M059J (cell line): Measurements from ENCODE around the gene MOG. TPM values are rescaled to one million over a fixed set of nuclear protein-coding genes. Genes with fewer than 3 reads are reported as not detected.
A peak's percentile ranks its signal among the peaks of the same experiment; 100 is the strongest.

Experiments
- DNase-seq: peaks from one replicate; pipeline ENCODE4 v3.0.0-alpha.2; 2012; ENCODE audit warnings: low read depth
- total RNA-seq: library from RNA; depleted of rRNA; stranded (reverse); fragments of >200 nt; shearing (Covaris generic); gene quantifications from 2 replicates; pipeline ENCODE4 v1.2.3, GENCODE V29; 2014; rRNA removed

The MOG gene
- total RNA-seq: not detected in 2 replicates

DNA sequence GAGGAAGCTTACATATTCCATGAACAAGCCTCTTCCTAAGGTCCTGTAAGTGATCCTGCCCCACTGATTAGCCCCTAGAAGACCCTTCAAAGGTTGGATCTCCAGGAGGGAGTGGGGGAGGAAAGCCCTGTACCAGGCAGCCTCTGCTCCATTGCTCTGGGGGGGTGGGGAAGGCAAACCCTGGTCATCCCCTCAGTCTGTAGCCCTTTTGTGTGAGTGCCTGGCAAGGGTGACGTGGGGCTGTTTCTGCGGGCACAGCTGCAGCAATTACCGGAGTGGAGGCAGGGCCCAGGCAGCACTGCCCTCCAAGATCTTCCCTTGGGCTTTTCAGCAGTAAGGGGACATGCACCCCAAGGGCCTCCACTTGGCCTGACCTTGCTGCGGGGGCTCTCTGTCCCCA is at the start of gene MOG:
Gene MOG, plus strand, starts transcription at position 295 of the 400 bp plus-strand sequence. CDS start 118 bp downstream, outside the sequence.
- DNase-seq: no peak

GRCh38 chr6:29608131-29608530 is 48.8 kb upstream of the MOG start:
- no peak for DNase-seq

- DNase-seq: no peak
Observed at GRCh38 chr6:29610540-29610939, 46.4 kb upstream of the MOG start.

DNA sequence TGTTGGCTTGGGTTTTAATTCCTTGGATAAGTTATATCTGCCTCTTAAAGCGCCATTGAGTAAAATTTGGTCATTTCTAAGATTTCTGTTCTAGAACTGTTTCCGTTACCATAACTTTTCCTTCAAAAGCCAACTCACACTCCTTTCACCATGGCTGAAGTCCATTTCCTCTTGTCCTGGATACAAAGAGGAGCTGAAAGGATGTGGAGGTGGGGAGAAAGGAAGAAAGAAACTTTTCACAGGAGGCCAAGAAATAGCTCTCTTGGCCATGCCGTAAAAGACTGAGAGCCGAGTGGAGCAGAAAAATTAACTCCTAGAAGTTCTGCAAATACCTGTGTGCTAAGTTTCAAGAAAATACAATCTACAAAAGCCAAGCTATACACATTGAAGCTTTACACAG is 45.5 kb upstream of the MOG start:
- DNase-seq: no peak

- no peak for DNase-seq
Observed at GRCh38 chr6:29617782-29618554, 38.9 kb upstream of the MOG start.

- peak; percentile 20 for DNase-seq
Observed at GRCh38 chr6:29619578-29620160, 37.2 kb upstream of the MOG start.

- DNase-seq: no peak
Observed at GRCh38 chr6:29620630-29621029, 36.3 kb upstream of the MOG start.

DNA sequence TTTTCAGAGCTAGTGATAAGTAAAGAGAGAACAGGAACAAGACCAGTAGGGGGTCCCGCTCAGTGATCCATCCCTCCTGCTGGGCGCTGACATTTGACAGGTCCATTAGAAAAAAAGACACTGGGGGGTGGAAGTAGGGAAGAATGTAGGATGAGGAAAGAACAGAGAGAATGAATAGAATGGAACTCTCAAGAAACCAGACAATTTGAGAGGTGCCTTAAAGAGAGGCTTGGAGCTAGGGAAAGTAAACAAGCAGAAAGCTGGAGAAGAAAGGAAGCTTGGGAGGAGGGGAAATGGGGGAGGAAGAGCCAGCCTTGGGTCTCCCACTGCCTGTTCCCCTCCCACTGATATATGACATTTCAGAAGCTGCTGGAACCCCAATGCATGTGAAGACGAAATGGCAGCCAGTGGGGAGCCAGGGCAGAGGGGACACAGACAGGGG is 32.4 kb upstream of the MOG start:
- DNase-seq: no peak

DNA sequence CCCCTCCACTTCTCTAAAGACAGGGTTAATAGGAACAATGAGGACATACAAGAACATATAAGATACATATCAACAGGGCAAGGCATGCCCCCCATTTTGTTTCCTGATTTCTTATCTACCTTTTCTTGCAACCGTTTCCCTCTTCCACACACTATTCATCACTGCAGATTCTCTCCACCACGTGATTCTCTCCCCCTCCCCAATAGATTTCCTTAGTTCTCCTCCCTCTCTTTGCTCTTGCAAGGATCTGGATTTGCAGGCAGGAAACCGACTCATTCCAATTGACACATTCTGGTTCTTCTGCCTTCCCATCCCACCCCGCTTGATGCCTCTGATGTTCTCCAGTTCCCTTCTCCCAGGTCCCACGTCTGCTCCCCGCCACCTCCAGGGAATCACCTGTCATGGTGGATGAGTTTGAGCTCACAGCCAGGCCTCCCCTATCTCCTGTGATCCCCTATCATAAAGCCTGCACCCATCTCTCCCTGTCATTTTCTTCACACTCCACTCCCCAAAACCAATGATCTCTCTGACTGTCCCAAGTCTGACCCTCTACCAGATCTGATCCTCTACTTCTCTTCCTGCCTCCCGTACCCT is 31.5 kb upstream of the MOG start:
- DNase-seq: no peak

DNA sequence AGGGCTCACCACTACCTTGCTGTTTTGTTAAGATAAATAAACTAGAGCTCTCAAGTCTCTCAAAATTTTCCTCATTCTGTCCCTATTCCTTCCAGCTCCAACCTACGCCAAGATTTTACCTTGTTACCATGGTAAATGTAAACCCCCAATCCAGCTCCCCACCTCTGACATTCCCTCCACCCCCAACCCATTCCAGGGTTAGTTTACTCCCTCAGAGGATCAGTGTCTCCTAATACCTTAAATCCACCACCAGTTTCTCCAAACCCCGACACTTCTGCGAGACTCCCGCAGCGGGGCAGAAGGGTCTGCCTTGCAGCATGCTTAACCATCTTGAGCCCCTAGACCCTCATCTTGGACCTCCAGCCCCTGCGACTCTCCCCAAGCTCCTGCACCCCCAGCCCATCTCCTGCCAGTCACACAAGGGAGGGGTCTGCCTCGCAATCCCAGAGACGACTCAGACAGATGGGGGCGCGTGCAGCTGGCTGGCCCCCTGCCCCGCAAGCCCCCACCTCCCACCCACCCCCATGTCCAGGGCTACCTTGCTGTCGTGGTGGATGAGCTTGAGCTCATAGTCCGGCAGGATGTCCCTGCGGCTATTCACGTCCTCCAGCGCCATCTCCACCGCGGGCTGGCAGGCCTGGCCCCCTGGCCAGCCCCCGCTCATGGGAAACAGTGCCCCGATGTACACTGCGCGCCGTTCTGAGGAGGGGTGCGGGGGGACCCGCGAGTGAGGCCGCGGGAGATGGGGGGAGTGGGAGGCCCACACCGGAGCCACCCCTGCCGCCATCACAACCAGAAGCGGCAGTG is 29.7 kb upstream of the MOG start:
- no peak for DNase-seq

- peak; percentile 79 for DNase-seq
Observed at GRCh38 chr6:29627755-29628418, 29.0 kb upstream of the MOG start.

- DNase-seq: peak; percentile 86
Observed at GRCh38 chr6:29628419-29629281, 28.2 kb upstream of the MOG start.

DNA sequence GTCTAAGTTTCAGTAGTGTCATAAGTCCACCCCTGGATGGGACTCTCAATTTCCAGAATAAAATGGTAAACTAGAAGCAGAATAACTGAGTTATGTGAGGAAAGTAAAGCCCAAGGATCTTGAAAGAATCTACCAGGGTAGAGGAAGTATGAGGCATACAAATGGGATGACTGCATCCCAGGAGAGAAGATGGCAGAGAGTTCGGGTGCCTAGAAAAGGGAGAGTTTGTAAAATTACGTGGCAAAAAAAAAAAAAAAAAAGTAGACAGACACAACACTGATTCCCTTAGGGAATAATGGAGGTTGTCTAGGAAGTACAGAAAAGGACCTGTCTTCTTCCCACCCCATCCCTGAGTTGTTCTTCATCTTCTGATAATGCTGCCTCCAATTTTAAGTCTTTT is 27.3 kb upstream of the MOG start:
- DNase-seq: no peak

- no peak for DNase-seq
Observed at GRCh38 chr6:29630315-29630714, 26.6 kb upstream of the MOG start.

- DNase-seq: no peak
Observed at GRCh38 chr6:29631209-29631810, 25.6 kb upstream of the MOG start.

DNA sequence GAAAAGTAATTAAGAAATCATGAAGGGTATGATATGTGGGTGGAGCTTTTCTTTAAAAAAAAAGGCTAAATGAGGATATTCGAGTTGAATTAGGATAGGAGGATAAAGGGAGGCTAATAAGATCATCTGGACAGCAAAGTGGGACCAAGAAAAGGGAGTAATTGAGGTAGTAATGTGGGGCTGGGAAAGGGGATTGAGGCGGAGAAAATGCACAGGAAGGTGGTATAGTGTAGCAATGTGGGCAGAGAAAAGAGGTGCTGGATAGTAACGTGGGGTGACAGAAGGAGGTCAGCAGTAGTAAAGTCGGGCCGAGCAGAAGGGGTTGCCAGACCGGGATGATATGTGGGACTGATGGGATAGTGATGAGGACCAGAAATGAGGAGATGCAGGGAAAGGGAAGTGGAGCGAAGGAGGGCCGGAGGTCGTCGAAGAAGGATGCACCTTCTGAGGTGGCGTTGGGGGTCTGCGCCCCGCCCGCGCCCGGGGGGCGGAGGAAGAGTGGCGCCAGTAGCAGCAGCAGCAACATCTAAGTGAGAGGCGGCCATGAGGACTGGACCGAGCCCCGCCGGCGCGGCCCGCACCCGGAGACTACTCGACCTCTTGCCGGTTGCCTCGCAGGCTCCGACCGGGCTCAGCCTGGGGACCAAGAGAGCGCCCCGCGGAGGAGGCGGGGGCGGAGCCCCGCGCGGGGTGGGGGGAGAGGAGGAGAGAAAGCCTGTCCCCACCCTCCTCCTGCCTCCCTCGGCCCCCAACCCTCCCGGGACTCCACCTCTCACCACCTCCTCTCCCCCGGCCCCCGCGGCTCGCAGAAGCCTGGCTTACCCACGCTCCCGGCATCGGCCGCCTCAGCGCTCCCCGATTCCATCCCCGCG is 24.8 kb upstream of the MOG start:
- peak; percentile 72 for DNase-seq

GRCh38 chr6:29632789-29633533 is 23.9 kb upstream of the MOG start, which contains the start of gene GABBR1:
Gene GABBR1 (minus strand): TSS chr6:29633183. CDS start chr6:29632385, 798 bp downstream.
- peak; percentile 94 for DNase-seq

DNA sequence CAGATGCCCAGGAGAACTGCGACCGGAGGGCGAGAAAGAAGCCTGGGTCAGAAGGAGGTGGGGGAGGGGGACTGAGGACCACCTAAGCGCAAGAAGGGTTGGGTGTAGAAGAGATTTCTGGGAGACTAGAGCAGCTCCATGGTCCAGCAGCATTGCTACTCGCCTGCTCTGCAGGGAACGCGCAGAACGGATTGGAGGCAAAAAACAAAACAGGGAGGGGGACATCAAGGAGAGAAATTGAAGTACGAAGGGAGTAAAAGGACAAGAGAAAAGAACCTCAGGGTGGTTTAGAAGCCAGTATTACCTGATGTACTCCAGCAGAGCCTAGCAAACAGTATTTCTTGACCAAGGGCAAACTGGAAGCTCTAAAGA is 23.4 kb upstream of the MOG start:
- DNase-seq: no peak
